NCI-H2171 (cell line): Measurements from ENCODE around the gene EFS.

Experiments used
- DNase-seq: peaks from one replicate; lab custom pipeline; 2025; lab: John Stamatoyannopoulos, UW

Gene EFS

GRCh38 chr14:23378612-23379220 is 13.7 kb upstream of the EFS start:
- DNase-seq, result no peak

GRCh38 chr14:23377573-23378563 is 12.9 kb upstream of the EFS start:
- no peak for DNase-seq

- DNase-seq, result no peak
Observed at GRCh38 chr14:23377198-23377550, 12.2 kb upstream of the EFS start.

- peak; percentile 62 for DNase-seq
Observed at GRCh38 chr14:23376482-23377197, 11.7 kb upstream of the EFS start, which contains the start of gene CMTM5. Gene CMTM5 (plus strand): TSS chr14:23377046. CDS start chr14:23377252, 206 bp downstream.

- DNase-seq, result no peak
Observed at GRCh38 chr14:23375527-23376251, 10.7 kb upstream of the EFS start.

GRCh38 chr14:23373041-23373440 is 8.1 kb upstream of the EFS start:
- no peak for DNase-seq

- DNase-seq, result no peak
Observed at GRCh38 chr14:23372509-23372908, 7.5 kb upstream of the EFS start, which contains the start of gene IL25. Gene IL25 (plus strand): TSS chr14:23372809.

GRCh38 chr14:23371865-23372264 is 6.9 kb upstream of the EFS start:
- DNase-seq, result no peak

GRCh38 chr14:23370221-23370620 is 5.2 kb upstream of the EFS start:
- no peak for DNase-seq

GRCh38 chr14:23366426-23366921 is 1.5 kb upstream of the EFS start:
- DNase-seq, result peak; percentile 63

GRCh38 chr14:23365732-23366425 is 907 bp upstream of the EFS start:
- DNase-seq, result peak; percentile 66

- no peak for DNase-seq
Observed at GRCh38 chr14:23364164-23365035, 572 bp downstream of the EFS start.

- no peak for DNase-seq
Observed at GRCh38 chr14:23362200-23362599, 2.8 kb downstream of the EFS start.

- no peak for DNase-seq
Observed at GRCh38 chr14:23361763-23362162, 3.2 kb downstream of the EFS start.

- DNase-seq, result no peak
Observed at GRCh38 chr14:23361320-23361719, 3.7 kb downstream of the EFS start.

- DNase-seq, result no peak
Observed at GRCh38 chr14:23360496-23360895, 4.5 kb downstream of the EFS start.

- DNase-seq, result no peak
Observed at GRCh38 chr14:23359722-23360447, 5.1 kb downstream of the EFS start.

- no peak for DNase-seq
Observed at GRCh38 chr14:23359167-23359626, 5.8 kb downstream of the EFS start.

- DNase-seq, result no peak
Observed at GRCh38 chr14:23358553-23359166, 6.3 kb downstream of the EFS start.
